ENCODE measurements around the gene PIWIL1. TPM values are rescaled to one million over a fixed set of nuclear protein-coding genes. Genes with fewer than 3 reads are reported as not detected.

The PIWIL1 gene
- total RNA-seq, 2 experiments from 2014 or later = not detected

- intact Hi-C loops (cut with DNase I, micrococcal nuclease) = no loop called here
These were observed 19.6 kb downstream of the PIWIL1 start for GRCh38 chr12:130357241-130357640.

GRCh38 chr12:130357729-130358330, 20.1 kb downstream of the PIWIL1 start:
- no peak for ATAC-seq
- no peak overlapping the region for H3K4me3 Mint-ChIP-seq
- CTCF ChIA-PET = no interaction called here

More at GRCh38 chr12:130357241-130357640, 19.6 kb downstream of the PIWIL1 start:
- Mint-ChIP-seq H3K27me3 (peaks cover 17% of the 10 kb centered on the region), H3K4me1 (peaks cover 2% of the 10 kb centered on the region), H3K9me3 (ENCODE audit: low read depth) (peaks cover 2% of the 10 kb centered on the region), H3K36me3 (ENCODE audit: low read depth) (no peaks in the 10 kb centered on the region), H3K27ac (no peak overlapping the region), H3K4me3 (no peak overlapping the region)
- no peak for ATAC-seq
- CTCF ChIA-PET = no interaction called here
- POLR2A ChIA-PET = no interaction called here
- DNase-seq = no peak

GRCh38 chr12:130362060-130362459, 24.4 kb downstream of the PIWIL1 start:
- H3K9me3 Mint-ChIP-seq (ENCODE audit: low read depth) = no peaks in the 10 kb centered on the region

More at GRCh38 chr12:130357729-130358330, 20.1 kb downstream of the PIWIL1 start:
- no peaks in the 10 kb centered on the region for H3K36me3 Mint-ChIP-seq (ENCODE audit: low read depth)
- POLR2A ChIA-PET = no interaction called here
- no peak for DNase-seq
- intact Hi-C loops (cut with DNase I, micrococcal nuclease) = no loop called here
- H3K4me1 Mint-ChIP-seq = peaks cover 2% of the 10 kb centered on the region
- peaks cover 17% of the 10 kb centered on the region for H3K27me3 Mint-ChIP-seq
- no peak overlapping the region for H3K27ac Mint-ChIP-seq
- H3K9me3 Mint-ChIP-seq (ENCODE audit: low read depth) = peaks cover 2% of the 10 kb centered on the region

GRCh38 chr12:130364578-130364977, 26.9 kb downstream of the PIWIL1 start:
- Mint-ChIP-seq H3K4me1 (no peaks in the 10 kb centered on the region), H3K36me3 (ENCODE audit: low read depth) (no peaks in the 10 kb centered on the region), H3K27me3 (peaks cover 15% of the 10 kb centered on the region), H3K4me3 (no peak overlapping the region), H3K27ac (no peak overlapping the region), H3K9me3 (ENCODE audit: low read depth) (no peaks in the 10 kb centered on the region)
- ChIA-PET POLR2A (no interaction called here), CTCF (no interaction called here)
- DNase-seq = no peak
- no peak for ATAC-seq
- intact Hi-C loops (cut with DNase I, micrococcal nuclease) = no loop called here

More at GRCh38 chr12:130362060-130362459, 24.4 kb downstream of the PIWIL1 start:
- H3K4me3 Mint-ChIP-seq = no peak overlapping the region
- ChIA-PET CTCF (interaction anchor here (0.7 kb wide), 1 partner anchor 26 kb away, joined by 5 read pairs; no protein-coding TSS in a partner anchor), POLR2A (no interaction called here)
- ATAC-seq (no peak), DNase-seq (no peak)
- no peaks in the 10 kb centered on the region for H3K36me3 Mint-ChIP-seq (ENCODE audit: low read depth)
- peaks cover 17% of the 10 kb centered on the region for H3K27me3 Mint-ChIP-seq
- H3K4me1 Mint-ChIP-seq = no peaks in the 10 kb centered on the region
- intact Hi-C loops (cut with DNase I, micrococcal nuclease) = no loop called here
- H3K27ac Mint-ChIP-seq = no peak overlapping the region

- ATAC-seq = no peak
- intact Hi-C loops (cut with DNase I, micrococcal nuclease) = no loop called here
- POLR2A ChIA-PET = no interaction called here
- Mint-ChIP-seq H3K9me3 (ENCODE audit: low read depth) (no peaks in the 10 kb centered on the region), H3K27ac (no peak overlapping the region), H3K4me1 (no peaks in the 10 kb centered on the region), H3K36me3 (ENCODE audit: low read depth) (no peaks in the 10 kb centered on the region), H3K4me3 (no peak overlapping the region), H3K27me3 (peaks cover 10% of the 10 kb centered on the region)
- DNase-seq = no peak
- CTCF ChIA-PET = no interaction called here
These were observed 28.5 kb downstream of the PIWIL1 start for GRCh38 chr12:130366159-130366558.

- POLR2A ChIA-PET = no interaction called here
- ATAC-seq (no peak), DNase-seq (no peak)
- no peak overlapping the region for H3K4me3 Mint-ChIP-seq
- peaks cover 10% of the 10 kb centered on the region for H3K27me3 Mint-ChIP-seq
- no peaks in the 10 kb centered on the region for H3K9me3 Mint-ChIP-seq (ENCODE audit: low read depth)
- CTCF ChIA-PET = no interaction called here
- H3K4me1 Mint-ChIP-seq = no peaks in the 10 kb centered on the region
- intact Hi-C loops (cut with DNase I, micrococcal nuclease) = no loop called here
- no peaks in the 10 kb centered on the region for H3K36me3 Mint-ChIP-seq (ENCODE audit: low read depth)
- no peak overlapping the region for H3K27ac Mint-ChIP-seq
These were observed 29.3 kb downstream of the PIWIL1 start for GRCh38 chr12:130367003-130367402.

GRCh38 chr12:130367523-130367922, 29.8 kb downstream of the PIWIL1 start:
- POLR2A ChIA-PET = no interaction called here
- no peaks in the 10 kb centered on the region for H3K4me1 Mint-ChIP-seq
- H3K36me3 Mint-ChIP-seq (ENCODE audit: low read depth) = no peaks in the 10 kb centered on the region
- H3K27me3 Mint-ChIP-seq = peaks cover 10% of the 10 kb centered on the region
- H3K4me3 Mint-ChIP-seq = no peak overlapping the region
- DNase-seq (no peak), ATAC-seq (no peak)
- intact Hi-C loops (cut with DNase I, micrococcal nuclease) = no loop called here
- H3K9me3 Mint-ChIP-seq (ENCODE audit: low read depth) = no peaks in the 10 kb centered on the region
- no peak overlapping the region for H3K27ac Mint-ChIP-seq
- CTCF ChIA-PET = no interaction called here

GRCh38 chr12:130369816-130370215, 32.1 kb downstream of the PIWIL1 start:
- DNase-seq (no peak), ATAC-seq (no peak)
- CTCF ChIA-PET = no interaction called here
- H3K4me3 Mint-ChIP-seq = no peak overlapping the region
- no peak overlapping the region for H3K27ac Mint-ChIP-seq
- intact Hi-C loops (cut with DNase I, micrococcal nuclease) = no loop called here
- H3K36me3 Mint-ChIP-seq (ENCODE audit: low read depth) = no peaks in the 10 kb centered on the region
- no peaks in the 10 kb centered on the region for H3K4me1 Mint-ChIP-seq
- peaks cover 13% of the 10 kb centered on the region for H3K27me3 Mint-ChIP-seq
- POLR2A ChIA-PET = no interaction called here
- H3K9me3 Mint-ChIP-seq (ENCODE audit: low read depth) = no peaks in the 10 kb centered on the region

GRCh38 chr12:130371296-130371695, 33.6 kb downstream of the PIWIL1 start:
- Mint-ChIP-seq H3K27me3 (peaks cover 19% of the 10 kb centered on the region), H3K9me3 (ENCODE audit: low read depth) (no peaks in the 10 kb centered on the region), H3K4me1 (no peaks in the 10 kb centered on the region), H3K36me3 (ENCODE audit: low read depth) (no peaks in the 10 kb centered on the region), H3K4me3 (no peak overlapping the region), H3K27ac (no peak overlapping the region)
- ATAC-seq = no peak
- ChIA-PET POLR2A (no interaction called here), CTCF (no interaction called here)
- no peak for DNase-seq
- intact Hi-C loops (cut with DNase I, micrococcal nuclease) = no loop called here

GRCh38 chr12:130372936-130373335, 35.2 kb downstream of the PIWIL1 start:
- H3K4me3 Mint-ChIP-seq = no peak overlapping the region
- intact Hi-C loops (cut with DNase I, micrococcal nuclease) = no loop called here
- CTCF ChIA-PET = no interaction called here

GRCh38 chr12:130374083-130374482, 36.4 kb downstream of the PIWIL1 start:
- CTCF ChIA-PET = interaction anchor here (0.7 kb wide), 1 partner anchor 11 kb away, joined by 3 read pairs; no protein-coding TSS in a partner anchor
- no peaks in the 10 kb centered on the region for H3K4me1 Mint-ChIP-seq
- no peaks in the 10 kb centered on the region for H3K9me3 Mint-ChIP-seq (ENCODE audit: low read depth)
- intact Hi-C loops (cut with DNase I, micrococcal nuclease) = no loop called here
- no peak overlapping the region for H3K4me3 Mint-ChIP-seq
- peaks cover 17% of the 10 kb centered on the region for H3K27me3 Mint-ChIP-seq
- no peaks in the 10 kb centered on the region for H3K36me3 Mint-ChIP-seq (ENCODE audit: low read depth)
- H3K27ac Mint-ChIP-seq = no peak overlapping the region
- no peak for DNase-seq
- ATAC-seq = peak; percentile 23
- POLR2A ChIA-PET = no interaction called here

More at GRCh38 chr12:130372936-130373335, 35.2 kb downstream of the PIWIL1 start:
- POLR2A ChIA-PET = no interaction called here
- no peak for ATAC-seq
- Mint-ChIP-seq H3K27ac (no peak overlapping the region), H3K36me3 (ENCODE audit: low read depth) (no peaks in the 10 kb centered on the region), H3K9me3 (ENCODE audit: low read depth) (no peaks in the 10 kb centered on the region), H3K4me1 (no peaks in the 10 kb centered on the region), H3K27me3 (peaks cover 24% of the 10 kb centered on the region)
- DNase-seq = no peak

- H3K4me1 Mint-ChIP-seq = no peaks in the 10 kb centered on the region
- H3K4me3 Mint-ChIP-seq = no peak overlapping the region
- ChIA-PET CTCF (interaction anchor here (1.3 kb wide), 1 partner anchor 39 kb away, joined by 3 read pairs; no protein-coding TSS in a partner anchor), POLR2A (no interaction called here)
- intact Hi-C loops (cut with DNase I, micrococcal nuclease) = no loop called here
- no peak overlapping the region for H3K27ac Mint-ChIP-seq
- DNase-seq = no peak
- H3K27me3 Mint-ChIP-seq = peaks cover 14% of the 10 kb centered on the region
- no peaks in the 10 kb centered on the region for H3K9me3 Mint-ChIP-seq (ENCODE audit: low read depth)
- H3K36me3 Mint-ChIP-seq (ENCODE audit: low read depth) = no peaks in the 10 kb centered on the region
- ATAC-seq = no peak
These were observed 37.9 kb downstream of the PIWIL1 start for GRCh38 chr12:130375296-130376287.

Measured in activated CD4-positive, alpha-beta T cell treated with anti-CD3 and anti-CD28 coated beads for 36 hours (primary cell).